HepG2 (cell line): ENCODE results near the gene SMLR1. TPM values are rescaled to one million over a fixed set of nuclear protein-coding genes. Genes with fewer than 3 reads are reported as not detected.

ENCODE experiments used
- AKAP8 ChIP-seq: sonication (generic); formaldehyde crosslinking; IDR thresholded peaks from 2 replicates; pipeline ENCODE4 v1.5.1; 2020; ENCODE audit warnings: mild to moderate bottlenecking, missing genetic modification reagents
- ATF1 ChIP-seq: IDR thresholded peaks from 2 replicates; pipeline ENCODE4 v1.6.1; 2016; ENCODE audit warnings: mild to moderate bottlenecking, control low read depth
- BCL6 ChIP-seq: IDR thresholded peaks from 2 replicates; pipeline ENCODE4 v1.6.1; 2016; ENCODE audit warnings: missing genetic modification reagents, missing compliant biosample characterization
- BCLAF1 ChIP-seq: fragments of 450-650 bp; IDR thresholded peaks from 2 replicates; pipeline ENCODE4 v1.6.1; 2017; ENCODE audit warnings: mild to moderate bottlenecking
- ETS1 ChIP-seq: sonication (generic); formaldehyde crosslinking; IDR thresholded peaks from 2 replicates; pipeline ENCODE4 v1.4.0; 2020; ENCODE audit warnings: missing genetic modification reagents
- ISX ChIP-seq: sonication (generic); formaldehyde crosslinking; conservative IDR thresholded peaks from 2 replicates; pipeline ENCODE4 v1.5.0; 2020; ENCODE audit warnings: missing genetic modification reagents
- KDM5A ChIP-seq: fragments of 200-600 bp; sonication (generic); IDR thresholded peaks from 2 replicates; pipeline ENCODE4 v1.7.0; 2018; ENCODE audit warnings: antibody characterized with exemption, mild to moderate bottlenecking, low read length, borderline replicate concordance
- NFIC ChIP-seq: IDR thresholded peaks from 2 replicates; pipeline ENCODE4 v1.6.1; 2012; ENCODE audit warnings: mild to moderate bottlenecking, low read length, inconsistent platforms
- NFYC ChIP-seq: IDR thresholded peaks from 2 replicates; pipeline ENCODE4 v1.6.1; 2016; ENCODE audit warnings: missing genetic modification reagents, missing compliant biosample characterization
- NR2F1 ChIP-seq, 2 experiments: fragments of 450-650 bp in 1 of 2; formaldehyde crosslinking in 1 of 2; IDR thresholded peaks; 2 replicates each; pipeline versions ENCODE4 v1.5.0 to v1.6.1; 2016 to 2020; ENCODE audit warnings: mild to moderate bottlenecking in 1 of 2, missing compliant biosample characterization in 1 of 2, missing genetic modification reagents in 1 of 2, moderate library complexity in 1 of 2
- PHF21A ChIP-seq: sonication (generic); formaldehyde crosslinking; IDR thresholded peaks from 2 replicates; pipeline ENCODE4 v1.5.0; 2020; ENCODE audit warnings: mild to moderate bottlenecking, missing genetic modification reagents
- RAD21 ChIP-seq: fragments of 450-650 bp; formaldehyde crosslinking; IDR thresholded peaks from 2 replicates; pipeline ENCODE4 v1.5.0; 2020; ENCODE audit warnings: mild to moderate bottlenecking
- TAF15 ChIP-seq: fragments of 200-400 bp; formaldehyde crosslinking; IDR thresholded peaks from one replicate; pipeline ENCODE4 v1.6.1; 2018; ENCODE audit warnings: mild to moderate bottlenecking, low read depth, low read length; ENCODE audit not compliant: poor library complexity, severe bottlenecking
- TGIF2 ChIP-seq: IDR thresholded peaks from 2 replicates; pipeline ENCODE4 v1.6.1; 2016; ENCODE audit warnings: control low read depth, missing compliant biosample characterization
- ZEB1 ChIP-seq: IDR thresholded peaks from 2 replicates; pipeline ENCODE4 v1.6.1; 2012; ENCODE audit warnings: mild to moderate bottlenecking, low read depth, inconsistent platforms; ENCODE audit not compliant: insufficient replicate concordance
- ZMAT5 ChIP-seq: sonication (generic); formaldehyde crosslinking; IDR thresholded peaks from 2 replicates; pipeline ENCODE4 v1.5.0; 2020; ENCODE audit warnings: mild to moderate bottlenecking, low read depth, missing genetic modification reagents, borderline replicate concordance
- ZMYM4 ChIP-seq: sonication (generic); formaldehyde crosslinking; IDR thresholded peaks from 2 replicates; pipeline ENCODE4 v1.8.1; 2023; ENCODE audit warnings: mild to moderate bottlenecking, missing genetic modification reagents
- ZNF230 ChIP-seq: sonication (generic); formaldehyde crosslinking; IDR thresholded peaks from 2 replicates; pipeline ENCODE4 v1.4.0; 2020; ENCODE audit warnings: mild to moderate bottlenecking, missing genetic modification reagents
- ZNF367 ChIP-seq: sonication (generic); formaldehyde crosslinking; IDR thresholded peaks from 2 replicates; pipeline ENCODE4 v1.4.0; 2020; ENCODE audit warnings: missing genetic modification reagents, borderline replicate concordance
- ZNF7 ChIP-seq: IDR thresholded peaks from 2 replicates; pipeline ENCODE4 v1.6.1; 2016; ENCODE audit warnings: missing biosample characterization, missing genetic modification reagents
- ZNF770 ChIP-seq: sonication (generic); formaldehyde crosslinking; IDR thresholded peaks from 2 replicates; pipeline ENCODE4 v1.5.0; 2020; ENCODE audit warnings: mild to moderate bottlenecking, missing genetic modification reagents
- ZNF781 ChIP-seq: sonication (generic); formaldehyde crosslinking; IDR thresholded peaks from 2 replicates; pipeline ENCODE4 v1.5.1; 2020; ENCODE audit warnings: borderline replicate concordance, mild to moderate bottlenecking, missing genetic modification reagents; ENCODE audit errors: not compliant biosample characterization
- ZNF784 ChIP-seq: sonication (generic); formaldehyde crosslinking; IDR thresholded peaks from 2 replicates; pipeline ENCODE4 v1.5.1; 2020; ENCODE audit warnings: missing genetic modification reagents, mild to moderate bottlenecking, borderline replicate concordance
- polyA plus RNA-seq, 8 experiments: library from polyadenylated mRNA; depleted of rRNA in 3 of 8; stranded (reverse) in 7 of 8; unstranded in 1 of 8; fragments of >200 nt; fragmentation: Illumina TruSeq in 4 of 8; extraction: Trizol in 4 of 8; gene quantifications; 2 replicates each; pipeline versions ENCODE4 v1.2.1 to v1.2.3, GENCODE V29; 2011 to 2016; ENCODE audit warnings: low read depth in 4 of 8, missing spikeins in 1 of 8, mixed read lengths in 1 of 8; ENCODE audit not compliant: insufficient read depth in 1 of 8
- total RNA-seq, 5 experiments: library from RNA; depleted of rRNA; stranded (reverse); fragments of >200 nt; fragmentation: Illumina TruSeq; extraction: Trizol; gene quantifications; 2 replicates each; pipeline ENCODE4 v1.2.3, GENCODE V29; 2016; ENCODE audit warnings: low read depth in 1 of 5

Gene SMLR1
- total and polyA plus RNA-seq, 2 of the 13 experiments (the other 11 are each of a cell fraction or from before 2014, with no cell fraction given), result 41.8 to 104 TPM

GRCh38 chr6:130853555-130854183 is 26.5 kb downstream of the SMLR1 start (continued):
- TF ChIP-seq BCLAF1 (no peak), RAD21 (CRISPR knock-in tag) (peak; percentile 7; the same call in 1 of the 2 replicates), ZNF367 (CRISPR knock-in tag) (no peak), KDM5A (no peak), ZNF784 (CRISPR knock-in tag) (0 out of 2 replicates have a peak, but pooled peaks have one; percentile 66), BCL6 (CRISPR knock-in tag) (peak; percentile 84), ZMAT5 (CRISPR knock-in tag) (no peak), TGIF2 (CRISPR knock-in tag) (0 out of 2 replicates have a peak, but pooled peaks have one; percentile 21), PHF21A (CRISPR knock-in tag) (peak; percentile 66; the same call in 1 of the 2 replicates), NFYC (CRISPR knock-in tag) (no peak), ZNF230 (CRISPR knock-in tag) (0 out of 2 replicates have a peak, but pooled peaks have one; percentile 28), NFIC (peak; percentile 77), ATF1 (CRISPR knock-in tag) (peak; percentile 61), ETS1 (CRISPR knock-in tag) (no peak), AKAP8 (CRISPR knock-in tag) (no peak), ZNF7 (CRISPR knock-in tag) (no peak), TAF15 (no peak), ZEB1 (peak; percentile 83), ISX (CRISPR knock-in tag) (no peak), ZMYM4 (CRISPR knock-in tag) (peak; percentile 95), ZNF781 (CRISPR knock-in tag) (peak; percentile 53), ZNF770 (CRISPR knock-in tag) (peak; percentile 40; the same call in 1 of the 2 replicates), NR2F1 (CRISPR knock-in tag; IDR thresholded peaks at IDR 0.05) (peak in 1 of 2 experiments; percentile 80; a peak in 2 of 4 replicates)
